ENCODE results near the gene C2orf80. TPM values are rescaled to one million over a fixed set of nuclear protein-coding genes. Genes with fewer than 3 reads are reported as not detected.

The C2orf80 gene
- polyA plus RNA-seq, 1 donor from 2014 or later: 71.5 TPM

DNA sequence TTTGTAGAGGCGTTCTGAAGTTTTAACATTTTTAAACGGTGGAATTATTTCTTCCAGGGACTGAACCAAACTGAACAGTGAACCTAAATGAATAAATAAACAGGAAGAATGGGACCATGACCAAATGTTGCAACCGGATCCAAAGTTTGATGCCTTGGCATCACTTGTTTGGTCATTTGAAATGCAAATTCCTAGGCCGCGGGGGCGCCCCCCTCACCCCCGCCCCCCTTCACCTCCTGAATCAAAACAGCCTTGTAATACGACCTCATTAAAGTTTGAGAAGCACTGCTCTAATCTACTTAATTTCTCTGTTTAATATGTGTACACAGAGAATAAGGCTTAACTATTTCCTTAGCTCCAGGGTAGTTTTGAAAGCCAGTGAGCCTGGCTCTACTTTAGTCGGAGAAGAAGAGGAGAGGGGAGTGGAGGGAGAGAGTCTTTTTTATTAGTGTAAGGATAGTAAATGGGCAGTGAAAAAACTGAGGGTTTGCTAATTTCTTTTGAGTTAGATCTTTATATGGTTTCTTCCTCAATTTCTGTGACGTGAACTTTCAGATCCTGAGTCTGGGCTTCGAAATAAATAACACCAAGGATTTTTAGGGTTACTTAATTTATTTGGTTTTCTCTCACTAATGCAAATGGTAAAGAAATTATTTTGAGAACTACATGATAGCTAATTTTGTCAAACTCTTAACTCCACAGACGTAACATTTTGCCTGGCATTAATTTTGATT lies 5.7 kb downstream of the C2orf80 start:
- Histone ChIP-seq H2AFZ (ENCODE audit: low read depth, low read length) (no peak overlapping the region), H3K27me3 (ENCODE audit: insufficient read depth, low read depth, low read length) (no peaks in the 10 kb centered on the region), H3K4me3 (ENCODE audit: low read length) (no peak overlapping the region), H3K36me3 (ENCODE audit: insufficient read depth, low read length) (no peaks in the 10 kb centered on the region), H3K9me2 (ENCODE audit: insufficient read depth, low read length) (no peaks in the 10 kb centered on the region), H3K4me2 (ENCODE audit: low read length) (no peak overlapping the region), H3K9ac (ENCODE audit: low read length) (no peak overlapping the region), H3K27ac (ENCODE audit: low read length) (no peak overlapping the region), H4K20me1 (ENCODE audit: insufficient read depth) (no peaks in the 10 kb centered on the region), H3F3A (ENCODE audit: insufficient read depth, low read length, poor library complexity, severe bottlenecking) (no peaks in the 10 kb centered on the region), H3K9me3 (ENCODE audit: low read length) (no peaks in the 10 kb centered on the region), H3K79me2 (replicated peaks; ENCODE audit: insufficient read depth, low read length) (peaks cover 3% of the 10 kb centered on the region)
- TF ChIP-seq, protein P1, sequence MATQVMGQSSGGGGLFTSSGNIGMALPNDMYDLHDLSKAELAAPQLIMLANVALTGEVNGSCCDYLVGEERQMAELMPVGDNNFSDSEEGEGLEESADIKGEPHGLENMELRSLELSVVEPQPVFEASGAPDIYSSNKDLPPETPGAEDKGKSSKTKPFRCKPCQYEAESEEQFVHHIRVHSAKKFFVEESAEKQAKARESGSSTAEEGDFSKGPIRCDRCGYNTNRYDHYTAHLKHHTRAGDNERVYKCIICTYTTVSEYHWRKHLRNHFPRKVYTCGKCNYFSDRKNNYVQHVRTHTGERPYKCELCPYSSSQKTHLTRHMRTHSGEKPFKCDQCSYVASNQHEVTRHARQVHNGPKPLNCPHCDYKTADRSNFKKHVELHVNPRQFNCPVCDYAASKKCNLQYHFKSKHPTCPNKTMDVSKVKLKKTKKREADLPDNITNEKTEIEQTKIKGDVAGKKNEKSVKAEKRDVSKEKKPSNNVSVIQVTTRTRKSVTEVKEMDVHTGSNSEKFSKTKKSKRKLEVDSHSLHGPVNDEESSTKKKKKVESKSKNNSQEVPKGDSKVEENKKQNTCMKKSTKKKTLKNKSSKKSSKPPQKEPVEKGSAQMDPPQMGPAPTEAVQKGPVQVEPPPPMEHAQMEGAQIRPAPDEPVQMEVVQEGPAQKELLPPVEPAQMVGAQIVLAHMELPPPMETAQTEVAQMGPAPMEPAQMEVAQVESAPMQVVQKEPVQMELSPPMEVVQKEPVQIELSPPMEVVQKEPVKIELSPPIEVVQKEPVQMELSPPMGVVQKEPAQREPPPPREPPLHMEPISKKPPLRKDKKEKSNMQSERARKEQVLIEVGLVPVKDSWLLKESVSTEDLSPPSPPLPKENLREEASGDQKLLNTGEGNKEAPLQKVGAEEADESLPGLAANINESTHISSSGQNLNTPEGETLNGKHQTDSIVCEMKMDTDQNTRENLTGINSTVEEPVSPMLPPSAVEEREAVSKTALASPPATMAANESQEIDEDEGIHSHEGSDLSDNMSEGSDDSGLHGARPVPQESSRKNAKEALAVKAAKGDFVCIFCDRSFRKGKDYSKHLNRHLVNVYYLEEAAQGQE (IDR thresholded peaks at IDR 0.05; ENCODE audit: borderline replicate concordance): no peak
- TF ChIP-seq POLR2AphosphoS5 (IDR thresholded peaks at IDR 0.05) (no peak), EZH2 (IDR thresholded peaks at IDR 0.05; ENCODE audit: borderline replicate concordance, insufficient read depth, low read length, poor library complexity, severe bottlenecking) (no peak), TAF1 (IDR thresholded peaks at IDR 0.05; ENCODE audit: low read depth) (no peak), RAD21 (conservative IDR thresholded peaks at IDR 0.05) (no peak), SMC3 (conservative IDR thresholded peaks at IDR 0.05; ENCODE audit: poor library complexity) (no peak), EP300 (conservative IDR thresholded peaks at IDR 0.05; ENCODE audit: poor library complexity, severe bottlenecking) (no peak), MXI1 (conservative IDR thresholded peaks at IDR 0.05; ENCODE audit: poor library complexity, severe bottlenecking) (no peak)
- TF ChIP-seq, protein P2, sequence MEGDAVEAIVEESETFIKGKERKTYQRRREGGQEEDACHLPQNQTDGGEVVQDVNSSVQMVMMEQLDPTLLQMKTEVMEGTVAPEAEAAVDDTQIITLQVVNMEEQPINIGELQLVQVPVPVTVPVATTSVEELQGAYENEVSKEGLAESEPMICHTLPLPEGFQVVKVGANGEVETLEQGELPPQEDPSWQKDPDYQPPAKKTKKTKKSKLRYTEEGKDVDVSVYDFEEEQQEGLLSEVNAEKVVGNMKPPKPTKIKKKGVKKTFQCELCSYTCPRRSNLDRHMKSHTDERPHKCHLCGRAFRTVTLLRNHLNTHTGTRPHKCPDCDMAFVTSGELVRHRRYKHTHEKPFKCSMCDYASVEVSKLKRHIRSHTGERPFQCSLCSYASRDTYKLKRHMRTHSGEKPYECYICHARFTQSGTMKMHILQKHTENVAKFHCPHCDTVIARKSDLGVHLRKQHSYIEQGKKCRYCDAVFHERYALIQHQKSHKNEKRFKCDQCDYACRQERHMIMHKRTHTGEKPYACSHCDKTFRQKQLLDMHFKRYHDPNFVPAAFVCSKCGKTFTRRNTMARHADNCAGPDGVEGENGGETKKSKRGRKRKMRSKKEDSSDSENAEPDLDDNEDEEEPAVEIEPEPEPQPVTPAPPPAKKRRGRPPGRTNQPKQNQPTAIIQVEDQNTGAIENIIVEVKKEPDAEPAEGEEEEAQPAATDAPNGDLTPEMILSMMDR (IDR thresholded peaks at IDR 0.05; ENCODE audit: poor library complexity, severe bottlenecking): no peak

DNA sequence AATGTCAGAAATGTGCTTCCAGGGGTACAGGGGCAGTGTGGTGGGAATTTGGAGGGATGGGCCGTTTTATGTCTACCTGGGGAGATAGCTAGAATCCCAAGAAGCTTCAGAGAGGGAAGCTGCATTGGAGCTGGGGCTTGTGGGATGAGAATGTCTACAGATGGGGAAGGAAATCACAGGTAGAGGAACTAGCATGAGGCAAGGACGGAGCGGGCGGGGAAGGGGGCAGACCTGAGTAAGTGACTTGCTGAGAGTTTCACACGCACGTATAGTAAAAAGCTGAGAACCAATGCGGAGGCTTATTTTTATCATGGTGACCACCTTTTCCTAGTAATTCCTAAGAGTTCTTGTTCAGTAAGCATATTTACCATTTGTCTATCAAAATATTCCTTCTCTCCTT lies 6.3 kb downstream of the C2orf80 start:
- Histone ChIP-seq H3K27ac (ENCODE audit: low read length) (no peak overlapping the region), H3K27me3 (ENCODE audit: insufficient read depth, low read depth, low read length) (no peaks in the 10 kb centered on the region), H3K9me3 (ENCODE audit: low read length) (no peaks in the 10 kb centered on the region), H3K36me3 (ENCODE audit: insufficient read depth, low read length) (no peaks in the 10 kb centered on the region), H3K4me3 (ENCODE audit: low read length) (no peak overlapping the region), H4K20me1 (ENCODE audit: insufficient read depth) (no peaks in the 10 kb centered on the region), H3K4me2 (ENCODE audit: low read length) (no peak overlapping the region), H3K9me2 (ENCODE audit: insufficient read depth, low read length) (no peaks in the 10 kb centered on the region), H3F3A (ENCODE audit: insufficient read depth, low read length, poor library complexity, severe bottlenecking) (no peaks in the 10 kb centered on the region), H3K79me2 (replicated peaks; ENCODE audit: insufficient read depth, low read length) (peaks cover 3% of the 10 kb centered on the region), H2AFZ (ENCODE audit: low read depth, low read length) (no peak overlapping the region), H3K9ac (ENCODE audit: low read length) (no peak overlapping the region)
- TF ChIP-seq, protein P2 (IDR thresholded peaks at IDR 0.05; ENCODE audit: poor library complexity, severe bottlenecking): no peak

All from neural cell (in vitro differentiated cells).